Stimulated activated CD8-positive, alpha-beta memory T cell treated with anti-CD3 and anti-CD28 coated beads, Interleukin-15, amount 100 ng/mL, for 48 hours (primary cell): Measurements from ENCODE around the gene IL26.

Experiments used
- DNase-seq, 2 donors: peaks; one replicate each; pipeline ENCODE4 v3.0.0-alpha.2; 2020; ENCODE audit warnings: low read depth in 2 of 2

IL26 gene

DNA sequence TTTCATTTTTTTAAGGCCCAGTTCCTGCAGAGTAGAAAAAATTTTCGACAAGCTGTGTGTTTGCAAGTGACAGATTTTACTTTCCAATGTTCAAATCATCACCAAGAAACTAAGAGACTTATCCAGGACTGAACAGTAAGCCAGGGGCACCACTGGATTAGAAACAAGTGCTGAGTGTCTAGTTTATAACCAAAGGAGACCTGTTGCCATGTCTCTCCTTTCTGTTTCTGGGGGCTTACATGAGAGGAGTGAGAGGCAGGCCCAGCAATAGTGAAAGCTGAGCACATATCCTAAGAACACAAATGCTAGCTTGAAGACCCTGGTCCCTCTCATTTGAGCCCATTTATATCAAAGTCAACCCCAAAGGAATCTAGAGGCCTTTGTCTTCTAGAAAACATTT is 69.0 kb downstream of the IL26 start:
- DNase-seq, result no peak

DNA sequence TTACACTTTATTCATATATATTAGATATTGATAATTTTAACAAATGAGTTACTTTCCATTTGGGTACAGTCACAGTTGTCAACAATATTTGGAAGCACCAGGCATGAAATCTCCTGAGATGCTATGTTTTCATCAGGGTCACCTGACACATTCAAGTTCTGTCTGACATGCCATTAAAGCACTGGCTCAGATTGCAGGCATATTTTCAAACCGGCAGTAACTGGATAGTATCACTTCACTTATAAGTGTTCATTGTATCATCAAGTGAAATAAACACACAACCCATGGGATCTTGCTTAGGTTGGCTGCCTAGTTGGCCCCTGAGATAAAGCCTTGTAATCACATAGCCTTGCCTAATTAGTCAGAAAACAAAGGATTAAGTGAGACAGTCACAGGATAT is 70.8 kb downstream of the IL26 start:
- DNase-seq, result no peak
